ENCODE results near the gene ACE.
A peak's percentile ranks its signal among the peaks of the same experiment; 100 is the strongest.

ACE gene

DNA sequence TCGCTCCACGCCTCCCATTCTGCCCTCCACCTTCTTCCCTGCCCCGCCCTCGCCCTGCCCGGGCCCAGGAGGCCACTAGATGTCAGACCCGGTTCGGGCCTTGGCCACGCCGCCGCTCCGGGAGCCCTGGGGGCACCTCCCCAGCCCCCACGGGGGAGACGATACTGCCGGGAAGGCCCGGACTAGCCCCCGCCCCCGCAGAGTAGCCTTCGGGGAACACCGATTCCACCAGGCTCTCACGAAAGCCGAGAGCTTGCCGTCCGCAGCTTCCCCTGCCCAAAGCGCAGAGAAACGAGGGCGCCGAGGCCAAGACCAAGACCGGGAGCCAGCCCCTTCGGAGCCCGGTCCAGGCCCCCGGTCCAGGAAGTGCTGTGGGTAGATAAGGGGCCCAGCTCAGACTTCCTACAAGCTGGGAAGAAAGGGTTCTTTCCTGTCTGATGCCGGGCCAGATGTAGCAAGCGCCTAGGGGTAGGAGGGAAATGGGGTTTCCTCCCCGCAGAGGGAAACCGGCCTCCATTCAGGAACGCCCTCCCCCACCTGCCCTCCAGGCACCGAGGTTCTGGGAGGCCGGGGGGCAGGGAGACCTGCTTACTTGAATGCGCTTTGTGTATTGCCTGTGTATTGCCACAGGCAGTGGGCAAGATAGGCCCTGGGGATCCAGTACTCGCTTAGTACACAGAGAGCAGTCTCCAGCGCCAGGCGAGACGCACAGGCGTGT is 29.9 kb upstream of the ACE start:
- H2AK5ac ChIP-seq (ENCODE audit: low read length): peak overlapping the region; percentile 49
- H3K4me1 ChIP-seq (ENCODE audit: control insufficient read depth in 1 of 2, insufficient read depth in 2 of 2, low read length in 2 of 2): peaks cover 15% of the 10 kb centered on the region in 2 experiments
- peak overlapping the region; percentile 7 for H2BK12ac ChIP-seq (ENCODE audit: low read length)
- DNase-seq: peak; percentile 57 to 76
- peak overlapping the region; percentile 71 for H4K12ac ChIP-seq (ENCODE audit: low read depth, low read length)
- H2BK5ac ChIP-seq (ENCODE audit: low read depth, low read length, poor library complexity): peak overlapping the region; percentile 82
- peak overlapping the region; percentile 74 for H3K4me3 ChIP-seq (ENCODE audit: low read depth, low read length)
- H3K27ac ChIP-seq (ENCODE audit: low read depth, low read length): peak overlapping the region; percentile 86
- no peaks in the 10 kb centered on the region for H3K27me3 ChIP-seq (ENCODE audit: insufficient read depth, low read length)
- H3K79me1 ChIP-seq (ENCODE audit: low read length): peaks cover 19% of the 10 kb centered on the region
- peak overlapping the region; percentile 89 for H2BK120ac ChIP-seq (ENCODE audit: insufficient read depth, low read length, poor library complexity)
- H3K36me3 ChIP-seq (ENCODE audit: control insufficient read depth in 1 of 2, insufficient read depth in 2 of 2, low read length in 2 of 2): no peaks in the 10 kb centered on the region
- H3K4ac ChIP-seq (ENCODE audit: low read depth, low read length): peak overlapping the region; percentile 76
- peak overlapping the region; percentile 75 for H3K9ac ChIP-seq (ENCODE audit: low read length)
- H3K18ac ChIP-seq (ENCODE audit: low read length): peak overlapping the region; percentile 89
- H4K8ac ChIP-seq (ENCODE audit: low read depth, low read length): peak overlapping the region; percentile 74
- H3K9me3 ChIP-seq (ENCODE audit: insufficient read depth, low read depth, low read length): peaks cover 2% of the 10 kb centered on the region
- no CpG with 5 or more reads among the region's 44 CpGs for WGBS (ENCODE audit: extremely low coverage, insufficient coverage, insufficient read length)
- H4K91ac ChIP-seq (ENCODE audit: low read depth, low read length): peak overlapping the region; percentile 96
- peak overlapping the region; percentile 93 for H3K4me2 ChIP-seq (ENCODE audit: low read length)
- H2AFZ ChIP-seq (ENCODE audit: insufficient read depth, low read length, poor library complexity): peak overlapping the region; percentile 64
- H3K14ac ChIP-seq (ENCODE audit: low read length): peak overlapping the region; percentile 93
- H3K79me2 ChIP-seq (ENCODE audit: control insufficient read depth, insufficient read depth, low read length, poor library complexity): peaks cover 11% of the 10 kb centered on the region
- H3K23ac ChIP-seq (ENCODE audit: low read length): no peak overlapping the region

GRCh38 chr17:63447471-63448009 is 29.3 kb upstream of the ACE start:
- Histone ChIP-seq H3K4ac (ENCODE audit: low read depth, low read length) (no peak overlapping the region), H3K4me3 (ENCODE audit: low read depth, low read length) (no peak overlapping the region), H4K91ac (ENCODE audit: low read depth, low read length) (peak overlapping the region; percentile 96), H3K18ac (ENCODE audit: low read length) (peak overlapping the region; percentile 89), H3K36me3 (ENCODE audit: control insufficient read depth in 1 of 2, insufficient read depth in 2 of 2, low read length in 2 of 2) (no peaks in the 10 kb centered on the region), H2AFZ (ENCODE audit: insufficient read depth, low read length, poor library complexity) (no peak overlapping the region), H4K8ac (ENCODE audit: low read depth, low read length) (peak overlapping the region; percentile 74), H3K14ac (ENCODE audit: low read length) (peak overlapping the region; percentile 93), H2BK5ac (ENCODE audit: low read depth, low read length, poor library complexity) (peak overlapping the region; percentile 82), H3K79me1 (ENCODE audit: low read length) (peaks cover 19% of the 10 kb centered on the region), H2BK12ac (ENCODE audit: low read length) (peak overlapping the region; percentile 74), H3K27me3 (ENCODE audit: insufficient read depth, low read length) (no peaks in the 10 kb centered on the region), H2BK120ac (ENCODE audit: insufficient read depth, low read length, poor library complexity) (no peak overlapping the region), H3K79me2 (ENCODE audit: control insufficient read depth, insufficient read depth, low read length, poor library complexity) (peaks cover 11% of the 10 kb centered on the region), H3K23ac (ENCODE audit: low read length) (no peak overlapping the region), H3K27ac (ENCODE audit: low read depth, low read length) (peak overlapping the region; percentile 86), H3K9me3 (ENCODE audit: insufficient read depth, low read depth, low read length) (peaks cover 2% of the 10 kb centered on the region), H2AK5ac (ENCODE audit: low read length) (peak overlapping the region; percentile 49), H4K12ac (ENCODE audit: low read depth, low read length) (peak overlapping the region; percentile 71), H3K9ac (ENCODE audit: low read length) (no peak overlapping the region), H3K4me1 (ENCODE audit: control insufficient read depth in 1 of 2, insufficient read depth in 2 of 2, low read length in 2 of 2) (peaks cover 15% of the 10 kb centered on the region in 2 experiments), H3K4me2 (ENCODE audit: low read length) (peak overlapping the region; percentile 93)
- DNase-seq: no peak
- no CpG with 5 or more reads among the region's 12 CpGs for WGBS (ENCODE audit: extremely low coverage, insufficient coverage, insufficient read length)

GRCh38 chr17:63448655-63449054 is 28.2 kb upstream of the ACE start:
- H3K27me3 ChIP-seq (ENCODE audit: insufficient read depth, low read length): no peaks in the 10 kb centered on the region
- no peak overlapping the region for H2AFZ ChIP-seq (ENCODE audit: insufficient read depth, low read length, poor library complexity)
- no peak overlapping the region for H3K14ac ChIP-seq (ENCODE audit: low read length)
- no peak overlapping the region for H2AK5ac ChIP-seq (ENCODE audit: low read length)
- H3K27ac ChIP-seq (ENCODE audit: low read depth, low read length): no peak overlapping the region
- peaks cover 2% of the 10 kb centered on the region for H3K9me3 ChIP-seq (ENCODE audit: insufficient read depth, low read depth, low read length)
- H3K36me3 ChIP-seq (ENCODE audit: control insufficient read depth in 1 of 2, insufficient read depth in 2 of 2, low read length in 2 of 2): no peaks in the 10 kb centered on the region
- H2BK120ac ChIP-seq (ENCODE audit: insufficient read depth, low read length, poor library complexity): no peak overlapping the region
- no peak for DNase-seq
- H4K12ac ChIP-seq (ENCODE audit: low read depth, low read length): no peak overlapping the region
- H3K79me1 ChIP-seq (ENCODE audit: low read length): peaks cover 19% of the 10 kb centered on the region
- H3K4ac ChIP-seq (ENCODE audit: low read depth, low read length): no peak overlapping the region
- H2BK12ac ChIP-seq (ENCODE audit: low read length): no peak overlapping the region
- no peak overlapping the region for H3K23ac ChIP-seq (ENCODE audit: low read length)
- no peak overlapping the region for H3K4me2 ChIP-seq (ENCODE audit: low read length)
- H4K8ac ChIP-seq (ENCODE audit: low read depth, low read length): no peak overlapping the region
- no CpG with 5 or more reads among the region's 3 CpGs for WGBS (ENCODE audit: extremely low coverage, insufficient coverage, insufficient read length)
- H3K79me2 ChIP-seq (ENCODE audit: control insufficient read depth, insufficient read depth, low read length, poor library complexity): peaks cover 11% of the 10 kb centered on the region
- H3K9ac ChIP-seq (ENCODE audit: low read length): no peak overlapping the region
- no peak overlapping the region for H2BK5ac ChIP-seq (ENCODE audit: low read depth, low read length, poor library complexity)
- H3K4me1 ChIP-seq (ENCODE audit: control insufficient read depth in 1 of 2, insufficient read depth in 2 of 2, low read length in 2 of 2): peaks cover 15% of the 10 kb centered on the region in 2 experiments
- no peak overlapping the region for H4K91ac ChIP-seq (ENCODE audit: low read depth, low read length)
- no peak overlapping the region for H3K4me3 ChIP-seq (ENCODE audit: low read depth, low read length)
- no peak overlapping the region for H3K18ac ChIP-seq (ENCODE audit: low read length)

DNA sequence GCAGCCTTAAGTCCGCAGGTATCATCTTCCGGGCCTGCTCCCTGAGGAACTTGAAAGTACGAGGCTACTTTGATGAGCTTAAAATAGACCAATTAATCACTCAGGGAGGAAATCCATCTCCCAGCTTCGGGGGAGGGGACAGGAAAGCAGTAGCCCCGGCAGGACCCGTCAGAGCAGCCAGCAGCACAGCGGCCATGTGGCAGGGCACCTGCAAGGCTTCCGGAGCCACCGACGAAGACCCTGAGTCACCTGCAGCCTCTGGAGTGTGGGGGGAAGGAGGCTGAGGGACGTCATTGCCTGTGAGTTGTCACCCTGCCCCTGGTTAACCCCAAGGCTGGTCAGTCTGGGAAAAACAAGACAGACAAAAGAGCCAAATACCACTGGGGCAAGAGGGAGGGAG is 26.3 kb upstream of the ACE start:
- H4K91ac ChIP-seq (ENCODE audit: low read depth, low read length): no peak overlapping the region
- H3K9me3 ChIP-seq (ENCODE audit: insufficient read depth, low read depth, low read length): peaks cover 2% of the 10 kb centered on the region
- H2AFZ ChIP-seq (ENCODE audit: insufficient read depth, low read length, poor library complexity): no peak overlapping the region
- no peaks in the 10 kb centered on the region for H3K36me3 ChIP-seq (ENCODE audit: control insufficient read depth in 1 of 2, insufficient read depth in 2 of 2, low read length in 2 of 2)
- no peak overlapping the region for H2BK12ac ChIP-seq (ENCODE audit: low read length)
- no peak overlapping the region for H2BK120ac ChIP-seq (ENCODE audit: insufficient read depth, low read length, poor library complexity)
- no peak overlapping the region for H3K23ac ChIP-seq (ENCODE audit: low read length)
- no peak for DNase-seq
- no peaks in the 10 kb centered on the region for H3K27me3 ChIP-seq (ENCODE audit: insufficient read depth, low read length)
- no peak overlapping the region for H3K4me2 ChIP-seq (ENCODE audit: low read length)
- no CpG with 5 or more reads among the region's 11 CpGs for WGBS (ENCODE audit: extremely low coverage, insufficient coverage, insufficient read length)
- H3K9ac ChIP-seq (ENCODE audit: low read length): no peak overlapping the region
- no peak overlapping the region for H3K4me3 ChIP-seq (ENCODE audit: low read depth, low read length)
- peaks cover 8% of the 10 kb centered on the region for H3K79me2 ChIP-seq (ENCODE audit: control insufficient read depth, insufficient read depth, low read length, poor library complexity)
- H3K27ac ChIP-seq (ENCODE audit: low read depth, low read length): no peak overlapping the region
- H3K14ac ChIP-seq (ENCODE audit: low read length): no peak overlapping the region
- no peak overlapping the region for H4K12ac ChIP-seq (ENCODE audit: low read depth, low read length)
- H3K4me1 ChIP-seq (ENCODE audit: control insufficient read depth in 1 of 2, insufficient read depth in 2 of 2, low read length in 2 of 2): peaks cover 13 to 15% of the 10 kb centered on the region in 2 experiments
- no peak overlapping the region for H2AK5ac ChIP-seq (ENCODE audit: low read length)
- H2BK5ac ChIP-seq (ENCODE audit: low read depth, low read length, poor library complexity): no peak overlapping the region
- H3K18ac ChIP-seq (ENCODE audit: low read length): no peak overlapping the region
- peaks cover 16% of the 10 kb centered on the region for H3K79me1 ChIP-seq (ENCODE audit: low read length)
- no peak overlapping the region for H3K4ac ChIP-seq (ENCODE audit: low read depth, low read length)
- no peak overlapping the region for H4K8ac ChIP-seq (ENCODE audit: low read depth, low read length)
